Head of caudate nucleus (tissue), 42 donors: ENCODE results near the gene MRFAP1.

Experiments
- DNase-seq, 42 donors: peaks; one replicate each; pipeline versions ENCODE4 v3.0.0 to v3.0.0-alpha.2; 2020 to 2021; ENCODE audit warnings: mixed read lengths in 7 of 42
- intact Hi-C: fragments of 100-400 bp; cut with DNase I; formaldehyde crosslinking; loops from one replicate; pipeline ENCODE4 v1.15.0; 2022

The MRFAP1 gene

DNA sequence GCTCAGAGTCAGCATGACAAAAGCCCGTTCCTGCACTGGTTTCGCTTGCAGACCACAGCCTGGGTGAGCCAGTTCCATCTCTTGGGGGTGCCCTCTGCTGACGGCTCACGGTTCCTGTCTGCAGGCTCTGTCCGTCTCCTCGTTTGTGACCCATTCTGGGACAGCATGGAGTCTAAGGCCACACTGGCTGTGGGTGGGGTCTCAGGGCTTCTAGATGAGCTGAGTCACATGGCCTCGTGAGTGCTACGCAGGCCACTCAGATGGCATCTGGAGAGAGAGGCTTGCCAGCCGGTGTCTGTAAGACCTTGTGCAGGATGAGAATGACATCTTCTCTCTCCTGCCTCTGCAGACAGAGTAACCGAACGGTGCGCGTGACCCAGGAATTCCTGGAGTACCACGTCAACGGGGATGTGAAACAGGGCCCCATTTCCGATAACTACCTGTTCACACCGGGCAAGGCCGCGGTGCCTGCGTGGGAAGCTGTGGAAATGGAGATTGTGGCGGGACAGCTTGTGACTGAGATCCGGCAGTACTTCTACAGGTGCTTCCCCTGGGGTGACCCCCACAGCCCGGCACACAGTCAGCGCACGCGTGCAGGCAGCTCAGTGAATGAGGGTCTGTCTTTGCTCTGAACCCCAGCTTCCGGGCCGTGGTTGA lies 31.6 kb upstream of the MRFAP1 start:
- intact Hi-C loops, result no loop called here
- DNase-seq, result peak in 41 of 42 donors; percentile 9 to 75 (median 45)

DNA sequence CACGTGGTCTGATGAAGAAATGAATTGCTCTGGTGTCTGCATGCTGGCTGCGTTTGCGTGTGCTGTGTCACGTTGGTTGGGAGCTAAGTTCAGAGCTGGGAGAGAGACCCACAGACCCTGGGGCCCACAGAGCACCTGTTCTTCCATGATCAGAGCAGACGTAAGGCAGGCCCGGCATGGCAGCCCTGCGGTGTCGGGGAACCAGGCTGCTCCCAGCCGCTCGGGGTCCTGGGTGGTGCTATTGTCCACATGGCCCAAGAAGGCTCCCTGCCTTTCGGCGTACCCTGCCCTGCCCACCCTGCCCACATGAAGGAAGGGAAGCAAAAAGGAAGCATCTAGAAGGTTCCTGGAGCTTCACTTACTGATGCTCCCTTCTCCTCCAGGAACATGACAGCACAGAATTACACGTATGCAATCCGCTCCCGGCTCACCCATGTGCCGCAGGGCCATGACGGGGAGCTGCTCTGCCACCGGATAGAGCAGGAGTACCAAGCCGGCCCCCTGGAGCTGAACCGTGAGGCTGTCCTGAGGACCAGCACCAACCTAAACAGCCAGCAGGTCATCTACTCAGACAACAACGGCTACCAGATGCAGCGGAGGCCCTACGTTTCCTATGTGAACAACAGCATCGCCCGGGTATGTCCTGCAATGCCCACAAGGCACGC lies 30.9 kb upstream of the MRFAP1 start:
- DNase-seq, result no peak
- intact Hi-C loops, result no loop called here

DNA sequence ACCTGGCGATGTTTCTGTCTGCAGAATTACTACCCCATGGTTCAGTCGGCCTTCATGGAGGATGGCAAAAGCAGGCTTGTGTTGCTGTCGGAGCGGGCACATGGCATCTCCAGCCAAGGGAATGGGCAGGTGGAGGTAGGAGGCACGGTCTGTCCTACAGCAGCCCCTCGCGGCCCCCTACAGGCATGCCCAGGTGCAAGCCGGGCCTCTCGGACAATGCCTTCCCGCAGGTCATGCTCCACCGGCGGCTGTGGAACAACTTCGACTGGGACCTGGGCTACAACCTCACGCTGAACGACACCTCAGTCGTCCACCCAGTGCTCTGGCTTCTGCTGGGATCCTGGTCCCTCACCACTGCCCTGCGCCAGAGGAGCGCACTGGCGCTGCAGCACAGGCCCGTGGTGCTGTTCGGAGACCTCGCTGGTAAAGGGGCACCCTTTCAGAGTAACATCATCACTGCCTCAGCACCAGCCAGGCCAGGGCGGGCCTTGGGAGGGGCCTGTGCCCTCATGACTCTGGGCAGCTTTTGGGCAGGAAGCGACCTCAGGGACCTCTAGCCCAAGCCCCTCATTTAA lies 29.5 kb upstream of the MRFAP1 start:
- intact Hi-C loops, result no loop called here

DNA sequence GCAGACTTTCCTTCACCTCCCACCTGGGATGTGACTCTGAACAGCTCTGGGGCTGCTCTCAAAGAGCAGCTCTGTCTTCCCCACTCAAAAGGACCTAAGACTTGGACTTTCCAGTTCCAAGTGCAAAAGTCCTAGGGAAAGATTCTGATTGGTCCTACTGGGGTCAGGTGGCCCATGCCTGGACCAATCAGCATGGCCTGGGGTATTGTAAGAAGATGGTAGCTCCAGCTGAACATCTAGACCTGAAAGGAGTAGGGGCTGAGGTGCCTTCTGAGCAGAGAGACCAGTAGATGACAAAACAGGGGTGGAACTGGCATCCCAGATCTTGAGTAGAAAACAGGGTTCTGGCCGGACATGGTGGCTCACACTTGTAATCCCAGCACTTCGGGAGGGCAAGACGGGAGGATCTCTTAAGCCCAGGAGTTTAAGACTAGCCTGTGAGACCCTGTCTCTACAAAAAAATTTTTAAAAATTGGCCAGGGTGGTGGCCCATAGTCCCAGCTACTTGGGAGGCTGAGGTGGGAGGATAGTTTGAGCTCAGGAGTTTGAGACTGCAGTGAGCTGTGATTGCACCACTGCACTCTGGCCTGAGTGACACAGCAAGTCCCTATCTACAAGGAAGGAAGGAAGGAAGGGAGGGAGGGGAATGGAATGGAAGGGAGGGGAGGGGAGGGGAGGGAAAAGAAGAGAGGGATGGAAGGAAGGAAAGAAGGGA lies 27.4 kb upstream of the MRFAP1 start:
- no peak for DNase-seq
- intact Hi-C loops, result no loop called here

More for the DNA sequence above, 29.5 kb upstream of the MRFAP1 start:
- DNase-seq, result no peak

DNA sequence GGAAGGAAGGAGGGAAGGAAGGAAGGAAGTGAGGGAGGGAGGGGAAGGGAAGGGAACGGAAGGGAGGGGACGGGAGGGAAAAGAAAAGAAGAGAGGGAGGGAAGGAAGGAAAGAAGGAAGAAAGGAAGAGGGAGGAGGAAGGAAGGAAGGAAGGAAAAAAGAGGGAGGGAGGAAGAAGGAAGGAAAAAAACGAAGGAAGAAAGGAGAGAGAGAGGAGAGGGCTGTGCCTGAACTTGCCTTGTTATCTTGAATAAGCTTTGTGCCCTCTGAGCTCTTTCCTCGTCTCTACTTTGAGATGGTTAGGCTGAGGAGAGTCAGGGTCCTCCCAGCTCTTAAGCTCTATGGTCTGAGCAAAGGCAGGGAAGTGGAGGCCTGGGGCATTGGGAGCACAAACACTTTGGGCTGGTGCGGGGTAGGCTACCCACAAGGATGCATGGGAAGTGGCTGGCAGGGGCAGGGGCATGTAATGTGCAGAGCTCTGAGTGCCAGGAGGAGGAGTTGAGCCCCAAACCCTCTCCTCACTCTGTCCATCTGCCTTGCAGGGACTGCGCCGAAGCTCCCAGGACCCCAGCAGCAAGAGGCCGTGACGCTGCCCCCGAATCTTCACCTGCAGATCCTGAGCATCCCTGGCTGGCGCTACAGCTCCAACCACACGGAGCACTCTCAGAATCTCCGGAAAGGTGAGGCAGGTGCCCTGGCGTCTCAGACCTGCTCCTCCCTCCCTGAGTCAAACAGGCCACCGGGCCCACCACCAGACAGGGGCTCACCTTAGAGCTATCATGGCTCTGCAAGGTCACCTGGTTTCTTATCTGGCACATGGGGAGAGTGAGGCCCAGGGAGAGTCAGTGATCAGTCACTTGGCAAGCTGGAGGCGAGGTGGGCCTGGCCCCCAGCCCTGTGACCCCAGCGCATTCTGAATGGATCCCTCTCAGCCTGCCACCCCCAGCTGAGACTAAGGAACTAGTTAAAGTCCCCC lies 26.5 kb upstream of the MRFAP1 start:
- no peak for DNase-seq
- intact Hi-C loops, result no loop called here

DNA sequence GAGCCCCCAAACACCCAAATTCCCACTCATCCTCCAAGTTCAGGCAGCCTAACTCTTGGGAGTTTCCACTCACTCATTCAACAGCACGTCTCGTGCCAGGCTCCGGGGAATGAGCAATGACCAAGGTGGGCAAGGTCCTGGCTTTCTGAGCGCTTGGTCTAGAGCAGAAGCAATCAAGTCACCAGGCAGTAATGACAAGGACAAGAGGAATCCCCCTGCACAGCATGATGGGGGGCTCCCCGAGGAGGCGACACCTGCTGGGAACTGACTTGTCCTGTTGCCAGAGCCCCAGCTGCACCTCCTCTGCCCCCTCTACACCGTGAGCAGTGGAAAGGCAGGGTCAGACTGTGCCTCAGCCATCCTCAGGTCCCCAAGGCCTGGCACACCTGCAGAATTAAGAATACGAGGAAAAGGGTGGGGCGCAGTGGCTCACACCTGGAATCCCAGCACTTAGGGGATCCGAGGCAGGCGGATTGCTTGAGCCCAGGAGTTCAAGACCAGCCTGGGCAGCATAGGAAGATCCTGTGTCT lies 25.7 kb upstream of the MRFAP1 start:
- intact Hi-C loops, result no loop called here
- DNase-seq, result no peak

DNA sequence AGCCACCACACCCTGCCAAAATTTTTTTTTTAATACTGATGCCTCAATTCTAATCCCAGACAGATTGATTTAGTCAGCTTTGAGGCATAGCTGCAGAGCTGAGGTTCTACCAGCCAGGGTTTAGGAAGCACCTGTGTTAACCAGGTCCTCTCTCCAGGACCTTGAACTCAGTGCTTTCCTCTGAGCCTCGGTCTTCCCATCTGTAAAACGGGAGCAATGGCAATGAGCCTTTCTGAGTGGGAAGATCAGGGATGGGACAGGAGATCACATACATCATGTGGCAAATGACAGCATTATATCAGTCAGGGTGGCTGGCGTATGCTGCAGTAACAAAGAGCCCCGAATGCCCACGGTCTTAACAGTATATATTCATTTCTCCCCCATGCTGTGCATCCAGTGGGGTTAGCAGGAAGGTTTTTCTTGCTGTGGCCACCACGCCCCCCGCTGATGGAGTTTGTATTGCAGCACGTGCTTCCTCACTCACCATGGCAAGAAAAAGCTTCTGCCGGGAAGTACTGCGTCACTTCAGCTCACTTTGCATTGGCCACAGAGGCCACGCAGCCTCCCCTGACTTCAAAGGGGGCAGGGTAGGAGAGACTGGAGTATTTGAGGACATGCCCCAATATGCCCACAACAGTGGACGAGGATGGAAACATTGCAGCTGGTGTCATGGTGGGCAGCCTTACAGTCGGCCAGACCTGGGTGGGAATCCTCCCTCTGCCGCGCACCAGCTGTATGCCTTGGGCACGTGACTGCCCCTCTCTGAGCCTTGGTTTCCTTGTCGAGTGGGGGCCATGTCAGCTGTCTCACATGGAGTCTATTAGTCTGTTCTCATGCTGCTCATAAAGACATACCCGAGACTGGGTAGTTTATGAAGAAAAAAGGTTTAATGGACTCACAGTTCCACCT lies 24.1 kb upstream of the MRFAP1 start:
- intact Hi-C loops, result no loop called here
- DNase-seq, result no peak

DNA sequence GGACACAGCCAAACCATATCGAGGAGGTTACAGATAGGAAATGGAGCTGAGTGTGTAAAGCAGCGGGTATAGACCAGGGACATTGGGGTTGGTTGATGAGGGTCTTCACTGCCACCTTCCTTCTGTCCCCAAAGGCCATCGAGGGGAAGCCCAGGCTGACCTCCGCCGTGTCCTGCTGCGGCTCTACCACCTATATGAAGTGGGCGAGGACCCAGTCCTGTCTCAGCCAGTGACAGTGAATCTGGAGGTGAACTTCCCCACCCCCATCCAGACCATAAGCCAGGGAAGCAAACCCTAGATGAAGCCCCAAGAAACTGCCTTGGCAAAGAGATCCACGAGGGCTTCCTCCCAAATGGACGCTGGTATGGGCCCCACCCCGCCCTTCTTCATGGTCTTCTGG lies 23.2 kb upstream of the MRFAP1 start:
- DNase-seq, result no peak
- intact Hi-C loops, result no loop called here

DNA sequence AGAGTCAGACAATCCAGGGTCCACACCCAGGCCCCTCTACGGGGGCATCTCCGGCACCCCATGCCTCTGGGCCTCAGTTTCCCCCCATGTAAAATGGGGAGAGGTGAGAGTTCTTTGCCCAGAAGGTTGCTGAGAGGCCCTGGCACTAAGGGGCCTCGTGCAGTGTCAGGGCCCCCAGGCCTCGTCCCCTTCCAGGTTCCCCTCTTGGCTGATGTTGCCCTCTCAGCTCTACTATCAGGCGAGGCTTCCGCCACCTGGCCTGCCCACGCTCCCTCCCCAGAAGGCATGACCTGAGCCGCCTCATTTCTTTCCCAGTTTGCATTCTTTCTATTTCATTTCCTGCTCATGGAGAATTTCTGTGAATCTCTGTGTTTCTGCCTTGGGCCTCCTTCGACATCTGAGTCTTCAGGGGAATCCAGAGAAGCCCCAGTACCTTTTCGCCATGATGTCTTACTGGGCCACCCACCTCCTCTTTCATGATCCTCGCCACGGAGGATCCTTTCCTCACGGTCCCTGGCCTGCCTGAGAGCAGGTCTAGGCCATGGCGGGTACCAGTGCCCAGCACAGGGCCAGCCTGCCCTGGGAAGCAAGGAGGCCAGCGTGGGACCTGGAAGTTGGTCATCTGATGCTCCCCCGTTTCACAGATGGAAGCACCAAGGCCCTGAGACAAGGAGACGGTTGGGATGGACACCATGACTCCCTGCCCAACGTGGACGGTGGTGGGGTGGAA lies 21.9 kb upstream of the MRFAP1 start:
- DNase-seq, result no peak
- intact Hi-C loops, result no loop called here

DNA sequence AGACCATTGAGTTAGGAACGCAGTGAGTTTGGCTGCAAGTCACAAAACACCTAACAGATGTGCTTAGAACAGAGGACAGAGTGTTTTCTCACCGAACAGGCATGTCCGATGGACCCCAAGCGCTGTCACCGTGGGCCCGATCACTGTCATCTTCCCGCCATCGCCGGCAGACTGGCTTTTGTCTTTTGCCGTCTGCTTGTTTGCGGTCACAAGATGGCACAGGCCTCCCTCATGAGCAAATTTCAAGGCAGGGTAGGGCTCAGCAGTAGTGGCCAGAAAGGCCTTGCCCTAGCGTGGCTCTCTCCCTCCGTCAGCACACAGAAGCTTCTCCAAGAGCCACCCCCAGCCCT lies 21.4 kb upstream of the MRFAP1 start:
- intact Hi-C loops, result no loop called here
- DNase-seq, result no peak

DNA sequence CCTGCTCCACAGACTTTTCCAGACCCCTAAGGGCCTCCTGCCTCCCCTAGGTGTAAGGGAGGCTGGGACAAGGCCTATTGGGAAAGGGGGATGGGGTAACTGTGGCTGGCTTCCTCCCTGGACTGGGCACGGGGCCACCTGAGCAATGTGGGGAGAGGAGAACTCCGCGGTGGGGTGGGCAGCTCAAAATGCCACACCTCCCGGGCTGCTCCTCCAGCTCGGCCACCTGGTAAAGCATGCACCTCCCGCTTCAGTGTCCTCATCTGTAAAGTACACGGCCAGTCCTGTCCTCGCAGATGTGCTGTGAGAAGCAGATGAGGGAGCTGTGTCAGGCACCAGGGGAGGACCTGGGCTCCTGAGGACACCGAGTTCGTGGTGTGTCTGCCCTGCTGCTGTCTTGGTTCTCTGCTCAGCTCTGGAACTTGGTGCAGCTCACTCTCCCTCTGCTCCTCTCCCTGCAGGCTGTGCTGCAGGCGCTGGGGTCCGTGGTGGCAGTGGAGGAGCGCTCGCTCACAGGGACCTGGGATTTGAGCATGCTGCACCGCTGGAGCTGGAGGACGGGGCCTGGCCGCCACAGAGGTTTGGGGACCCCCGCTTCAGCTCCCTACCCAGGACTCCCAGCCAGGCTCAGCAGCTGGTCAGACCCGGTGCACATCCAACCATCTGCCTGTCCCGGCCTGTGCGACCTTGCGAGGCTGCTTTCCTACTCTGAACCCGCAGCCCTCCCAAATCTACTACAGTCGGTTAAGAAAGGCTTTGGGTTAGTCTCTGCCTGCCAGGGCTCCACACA lies 20.8 kb upstream of the MRFAP1 start:
- DNase-seq, result no peak
- intact Hi-C loops, result no loop called here

DNA sequence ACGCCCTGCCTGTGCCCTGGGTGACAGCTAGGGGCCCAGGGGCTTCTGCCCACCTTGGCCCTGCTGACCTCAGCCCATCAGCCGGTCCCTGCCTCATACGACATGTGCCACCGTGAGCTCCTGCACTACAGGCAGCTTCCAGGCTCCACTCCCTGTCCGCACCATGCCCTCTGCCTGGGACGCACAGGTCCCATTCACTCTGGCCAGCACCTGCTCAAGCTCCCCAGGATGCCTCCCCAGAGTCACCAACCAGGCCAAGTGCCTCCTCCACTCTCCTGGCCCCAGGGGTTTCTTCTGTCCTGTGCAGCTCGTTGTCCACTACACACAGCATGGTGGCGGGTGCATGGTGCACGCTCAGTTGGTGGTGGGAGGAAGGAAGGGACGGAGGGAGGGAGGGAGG lies 20.2 kb upstream of the MRFAP1 start:
- intact Hi-C loops, result no loop called here
- no peak for DNase-seq

DNA sequence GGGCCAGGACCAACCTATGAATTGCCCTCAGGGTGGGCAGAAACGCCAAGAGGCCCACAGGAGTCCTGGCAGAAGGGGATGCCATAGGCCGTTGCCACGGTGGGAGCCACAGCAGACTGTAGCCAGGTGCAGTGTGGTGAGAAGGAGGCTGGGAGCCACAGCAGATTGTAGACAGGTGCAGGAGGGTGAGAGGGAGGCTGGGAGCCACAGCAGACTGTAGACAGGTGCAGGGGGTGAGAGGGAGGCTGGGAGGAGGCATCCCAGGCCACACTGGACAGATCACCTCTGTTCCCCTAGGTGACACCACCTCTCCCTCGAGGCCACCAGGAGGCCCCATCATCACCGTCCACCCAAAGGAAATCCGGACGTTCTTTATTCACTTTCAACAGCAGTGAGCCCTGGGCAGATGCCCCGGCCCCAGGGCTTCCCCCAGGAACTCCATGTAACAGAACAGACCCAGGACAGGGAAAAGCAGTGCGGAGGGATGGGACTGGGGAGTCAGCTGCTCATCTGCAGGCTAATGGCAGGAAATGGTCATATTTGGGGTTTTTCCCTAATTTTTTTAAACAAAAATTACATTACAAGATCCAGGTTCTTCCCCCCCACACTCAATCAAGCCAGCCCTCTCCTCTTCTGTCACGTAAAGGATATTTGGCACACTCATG lies 19.5 kb upstream of the MRFAP1 start:
- intact Hi-C loops, result no loop called here
- DNase-seq, result no peak

DNA sequence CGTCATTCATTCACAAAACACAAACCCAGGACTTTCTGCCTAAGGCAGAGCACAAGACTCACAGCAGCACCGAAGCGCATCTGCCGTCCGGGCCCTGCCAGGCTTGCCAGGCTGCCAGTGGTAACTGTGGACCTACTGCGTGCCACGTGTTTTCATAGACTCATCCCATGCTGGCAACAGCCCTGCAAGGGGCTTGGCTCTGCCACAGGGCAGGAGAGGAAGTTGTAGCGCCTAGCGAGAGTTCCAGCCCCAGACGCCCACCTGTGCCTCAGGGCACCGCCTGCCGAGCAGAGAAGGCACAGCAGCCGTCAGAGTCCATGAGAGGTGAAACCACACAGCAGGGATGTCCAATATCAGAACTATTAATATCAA lies 18.9 kb upstream of the MRFAP1 start:
- intact Hi-C loops, result no loop called here
- DNase-seq, result no peak

DNA sequence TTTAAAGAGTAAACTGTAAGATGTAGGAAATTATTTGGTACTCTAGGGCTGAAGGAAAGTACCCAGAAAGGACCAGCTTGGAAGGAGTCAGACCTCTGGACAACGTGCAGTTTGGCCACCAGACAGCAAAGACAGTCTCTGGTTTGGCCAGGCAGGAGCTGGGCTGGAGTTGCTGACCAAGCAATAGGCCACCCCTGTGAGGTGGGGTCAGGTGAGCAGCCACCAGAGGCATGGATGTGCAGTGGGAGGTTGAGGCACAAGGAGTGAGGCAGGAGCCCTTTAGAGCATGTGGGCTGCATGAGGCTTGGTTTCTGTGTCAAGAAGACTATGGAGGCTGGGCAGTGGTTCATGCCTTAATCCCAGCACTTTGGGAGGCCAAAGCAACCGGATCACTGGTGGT lies 17.7 kb upstream of the MRFAP1 start:
- no peak for DNase-seq
- intact Hi-C loops, result no loop called here

DNA sequence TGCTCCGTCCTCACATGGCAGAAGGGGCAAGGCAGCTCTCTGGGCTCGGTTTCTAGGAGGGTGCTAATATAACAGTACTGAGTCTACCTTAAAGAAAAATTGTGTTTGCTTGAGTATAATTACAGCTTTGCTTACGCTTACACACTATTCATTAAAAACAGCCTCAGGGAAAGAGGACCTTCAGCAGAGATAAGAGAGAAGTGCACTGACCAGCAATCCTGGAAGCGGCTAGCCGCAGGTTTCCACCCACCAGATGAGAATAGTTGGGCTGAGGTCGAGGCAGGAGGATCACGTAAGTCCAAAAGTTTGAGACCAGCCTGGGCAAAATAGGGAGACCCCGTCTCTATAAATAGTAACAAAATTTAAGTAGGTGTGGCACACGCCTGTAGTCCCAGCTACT lies 15.2 kb upstream of the MRFAP1 start:
- intact Hi-C loops, result no loop called here
- no peak for DNase-seq
